ENCODE measurements around the gene SPRR4.

The SPRR4 gene, protein sequence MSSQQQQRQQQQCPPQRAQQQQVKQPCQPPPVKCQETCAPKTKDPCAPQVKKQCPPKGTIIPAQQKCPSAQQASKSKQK

DNA sequence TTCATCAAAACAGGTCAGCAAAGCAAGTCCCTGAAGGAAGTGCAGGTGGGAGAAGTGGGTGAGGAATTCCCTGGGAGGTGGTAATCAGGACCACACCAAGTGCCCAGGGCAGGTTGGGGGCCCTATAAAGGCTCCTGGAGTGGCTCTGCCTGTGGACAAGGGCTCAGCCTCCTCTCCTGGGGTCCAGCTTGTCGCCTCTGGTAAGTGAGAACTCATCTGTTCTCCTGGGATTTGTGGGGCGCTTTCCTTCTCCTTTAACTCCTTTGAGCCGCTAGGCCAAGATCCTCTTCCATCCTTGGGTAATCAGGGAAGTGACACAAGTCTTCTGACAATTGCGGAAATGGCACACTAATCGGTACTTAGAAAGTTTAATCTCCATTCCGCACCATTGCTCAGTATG is at the start of gene SPRR4:
Gene SPRR4, plus strand, starts transcription at position 154 of the 400 bp plus-strand sequence. CDS start 1,243 bp downstream, outside the sequence.
- no peaks in the 10 kb centered on the region for H3F3A ChIP-seq (ENCODE audit: insufficient read depth)
- no peaks in the 10 kb centered on the region for H3K27me3 ChIP-seq (ENCODE audit: low read length)
- H3K9me2 ChIP-seq (replicated peaks; ENCODE audit: insufficient read depth, low read length) = no peaks in the 10 kb centered on the region
- H3K9ac ChIP-seq (ENCODE audit: low read length) = no peak within 1 kb of the TSS
- no peak within 1 kb of the TSS for H3K27ac ChIP-seq (ENCODE audit: low read depth, low read length)
- TF ChIP-seq, protein P1, sequence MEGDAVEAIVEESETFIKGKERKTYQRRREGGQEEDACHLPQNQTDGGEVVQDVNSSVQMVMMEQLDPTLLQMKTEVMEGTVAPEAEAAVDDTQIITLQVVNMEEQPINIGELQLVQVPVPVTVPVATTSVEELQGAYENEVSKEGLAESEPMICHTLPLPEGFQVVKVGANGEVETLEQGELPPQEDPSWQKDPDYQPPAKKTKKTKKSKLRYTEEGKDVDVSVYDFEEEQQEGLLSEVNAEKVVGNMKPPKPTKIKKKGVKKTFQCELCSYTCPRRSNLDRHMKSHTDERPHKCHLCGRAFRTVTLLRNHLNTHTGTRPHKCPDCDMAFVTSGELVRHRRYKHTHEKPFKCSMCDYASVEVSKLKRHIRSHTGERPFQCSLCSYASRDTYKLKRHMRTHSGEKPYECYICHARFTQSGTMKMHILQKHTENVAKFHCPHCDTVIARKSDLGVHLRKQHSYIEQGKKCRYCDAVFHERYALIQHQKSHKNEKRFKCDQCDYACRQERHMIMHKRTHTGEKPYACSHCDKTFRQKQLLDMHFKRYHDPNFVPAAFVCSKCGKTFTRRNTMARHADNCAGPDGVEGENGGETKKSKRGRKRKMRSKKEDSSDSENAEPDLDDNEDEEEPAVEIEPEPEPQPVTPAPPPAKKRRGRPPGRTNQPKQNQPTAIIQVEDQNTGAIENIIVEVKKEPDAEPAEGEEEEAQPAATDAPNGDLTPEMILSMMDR (IDR thresholded peaks at IDR 0.05; ENCODE audit: insufficient read depth, low read length, poor library complexity, severe bottlenecking) = no peak
- TF ChIP-seq EZH2phosphoT487 (conservative IDR thresholded peaks at IDR 0.05; ENCODE audit: low read length) = no peak
- H2AFZ ChIP-seq (ENCODE audit: low read depth, low read length, severe bottlenecking) = no peak within 1 kb of the TSS
- H3K9me3 ChIP-seq (ENCODE audit: insufficient read depth, low read length) = no peaks in the 10 kb centered on the region
- no peak within 1 kb of the TSS for H3K4me3 ChIP-seq (ENCODE audit: insufficient read depth, low read length, poor library complexity, severe bottlenecking)
- H3K4me2 ChIP-seq (ENCODE audit: low read depth, low read length, poor library complexity, severe bottlenecking) = no peak within 1 kb of the TSS
- H3K79me2 ChIP-seq (ENCODE audit: insufficient read depth, low read length) = no peaks in the 10 kb centered on the region
- no peaks in the 10 kb centered on the region for H4K20me1 ChIP-seq (ENCODE audit: low read depth, low read length)
- H3K36me3 ChIP-seq (ENCODE audit: low read length) = no peaks in the 10 kb centered on the region

DNA sequence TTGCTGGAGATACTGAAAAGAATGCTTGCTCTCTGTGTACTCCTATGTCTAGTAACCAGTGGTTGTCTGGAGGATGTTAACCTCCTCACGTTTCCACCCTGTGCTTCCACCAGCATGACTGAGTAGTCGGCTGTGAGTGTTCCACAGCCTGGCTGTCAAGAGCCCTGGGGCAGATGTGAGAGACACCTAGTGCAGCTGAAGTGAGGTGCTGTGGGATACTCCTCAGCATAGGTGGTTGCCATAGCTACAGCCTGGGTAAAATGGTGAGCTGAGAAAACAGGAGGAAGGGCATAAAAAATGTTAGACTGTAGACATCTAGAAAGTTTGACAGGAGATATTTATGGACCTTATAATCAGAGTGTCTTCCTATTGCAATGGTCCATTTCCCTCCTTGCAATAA is 46.3 kb upstream of the SPRR4 start:
- no peak overlapping the region for H3K4me2 ChIP-seq (ENCODE audit: low read depth, low read length, poor library complexity, severe bottlenecking)
- no peaks in the 10 kb centered on the region for H3K9me2 ChIP-seq (replicated peaks; ENCODE audit: insufficient read depth, low read length)
- H3K27me3 ChIP-seq (ENCODE audit: low read length) = no peaks in the 10 kb centered on the region
- no peak overlapping the region for H2AFZ ChIP-seq (ENCODE audit: low read depth, low read length, severe bottlenecking)
- H3K36me3 ChIP-seq (ENCODE audit: low read length) = no peaks in the 10 kb centered on the region
- H3K4me3 ChIP-seq (ENCODE audit: insufficient read depth, low read length, poor library complexity, severe bottlenecking) = no peak overlapping the region
- H4K20me1 ChIP-seq (ENCODE audit: low read depth, low read length) = no peaks in the 10 kb centered on the region
- no peaks in the 10 kb centered on the region for H3K9me3 ChIP-seq (ENCODE audit: insufficient read depth, low read length)
- no peaks in the 10 kb centered on the region for H3K79me2 ChIP-seq (ENCODE audit: insufficient read depth, low read length)
- H3F3A ChIP-seq (ENCODE audit: insufficient read depth) = no peaks in the 10 kb centered on the region
- H3K27ac ChIP-seq (ENCODE audit: low read depth, low read length) = no peak overlapping the region
- no peak for TF ChIP-seq EZH2phosphoT487 (conservative IDR thresholded peaks at IDR 0.05; ENCODE audit: low read length)
- TF ChIP-seq, protein P1 (IDR thresholded peaks at IDR 0.05; ENCODE audit: insufficient read depth, low read length, poor library complexity, severe bottlenecking) = no peak
- no peak overlapping the region for H3K9ac ChIP-seq (ENCODE audit: low read length)

DNA sequence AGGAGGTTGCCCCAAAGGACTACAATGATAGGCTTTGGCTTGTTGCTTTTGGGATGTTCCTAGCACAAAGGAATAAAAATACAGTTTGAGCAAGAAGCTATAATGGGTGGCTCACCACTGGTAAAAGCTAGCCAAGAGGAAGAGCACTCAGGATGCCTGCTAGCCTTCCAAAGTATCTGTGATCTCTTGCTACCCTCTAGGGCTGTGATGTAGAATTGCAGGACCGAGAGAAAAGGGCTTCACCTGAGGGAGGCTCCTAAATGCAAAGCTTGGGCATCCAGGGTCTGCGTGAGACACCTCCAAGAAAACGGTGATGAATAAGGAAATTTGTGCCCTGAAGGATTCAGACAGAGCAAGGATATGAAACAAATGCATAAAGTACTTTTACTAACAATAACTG is 44.4 kb upstream of the SPRR4 start:
- no peak overlapping the region for H3K27ac ChIP-seq (ENCODE audit: low read depth, low read length)
- no peaks in the 10 kb centered on the region for H3K27me3 ChIP-seq (ENCODE audit: low read length)
- no peak overlapping the region for H3K4me3 ChIP-seq (ENCODE audit: insufficient read depth, low read length, poor library complexity, severe bottlenecking)
- TF ChIP-seq EZH2phosphoT487 (conservative IDR thresholded peaks at IDR 0.05; ENCODE audit: low read length) = no peak
- TF ChIP-seq, protein P1 (IDR thresholded peaks at IDR 0.05; ENCODE audit: insufficient read depth, low read length, poor library complexity, severe bottlenecking) = no peak
- H4K20me1 ChIP-seq (ENCODE audit: low read depth, low read length) = no peaks in the 10 kb centered on the region
- H3K9me2 ChIP-seq (replicated peaks; ENCODE audit: insufficient read depth, low read length) = no peaks in the 10 kb centered on the region
- H3K36me3 ChIP-seq (ENCODE audit: low read length) = no peaks in the 10 kb centered on the region
- no peak overlapping the region for H3K4me2 ChIP-seq (ENCODE audit: low read depth, low read length, poor library complexity, severe bottlenecking)
- no peak overlapping the region for H2AFZ ChIP-seq (ENCODE audit: low read depth, low read length, severe bottlenecking)
- H3F3A ChIP-seq (ENCODE audit: insufficient read depth) = no peaks in the 10 kb centered on the region
- no peaks in the 10 kb centered on the region for H3K9me3 ChIP-seq (ENCODE audit: insufficient read depth, low read length)
- no peaks in the 10 kb centered on the region for H3K79me2 ChIP-seq (ENCODE audit: insufficient read depth, low read length)
- no peak overlapping the region for H3K9ac ChIP-seq (ENCODE audit: low read length)
